SK-N-SH (cell line): ENCODE measurements around the gene MTTP. TPM values are rescaled to one million over a fixed set of nuclear protein-coding genes. Genes with fewer than 3 reads are reported as not detected.
"Not testable (repeated sequence)": the region's sequence is repeated elsewhere in the genome, so short reads cannot be mapped to it uniquely, and the experiment has no call there.

ENCODE experiments used
- CTCF ChIA-PET: fragments of 300-600, 350-600 bp; formaldehyde crosslinking; extraction: SDS; loops from one replicate; lab custom pipeline; 2021; lab: Yijun Ruan, JAX
- POLR2A ChIA-PET: fragments of 350-600 bp; sonication (Branson Sonifier 250); formaldehyde crosslinking; extraction: SDS; loops from one replicate; lab custom pipeline; 2020; ENCODE audit warnings: antibody characterized with exemption, inconsistent platforms; lab: Yijun Ruan, JAX
- DNase-seq: peaks from one replicate; pipeline ENCODE4 v3.0.0; 2012
- H2AFZ ChIP-seq: fragments of 200-600 bp; sonication (generic); 2 replicates; pipeline ENCODE4 v1.8.1; 2016; ENCODE audit warnings: antibody characterized with exemption, mild to moderate bottlenecking, low read depth
- H3F3A ChIP-seq: fragments of 200-600 bp; sonication (generic); replicated peaks from 2 replicates; pipeline ENCODE3; 2016; ENCODE audit warnings: antibody characterized with exemption, mild to moderate bottlenecking; ENCODE audit not compliant: insufficient read depth
- H3K27ac ChIP-seq, 2 experiments: fragments of 200-500 bp in 1 of 2; fragments of 200-600 bp in 1 of 2; sonication (Bioruptor generic) in 1 of 2; sonication (generic), shearing (Covaris generic) in 1 of 2; 2 replicates each; pipeline versions ENCODE4 v1.5.1 to v1.6.1; 2014 to 2016; ENCODE audit warnings: low read depth in 2 of 2, inconsistent platforms in 1 of 2, low read length in 1 of 2, mild to moderate bottlenecking in 1 of 2, mixed read lengths in 1 of 2
- H3K27me3 ChIP-seq: fragments of 200-600 bp; sonication (generic), shearing (Covaris generic); 2 replicates; pipeline ENCODE4 v1.6.1; 2016; ENCODE audit warnings: mixed run types; ENCODE audit not compliant: insufficient read depth
- H3K36me3 ChIP-seq, 2 experiments: fragments of 200-500 bp in 1 of 2; fragments of 200-600 bp in 1 of 2; sonication (Bioruptor generic) in 1 of 2; sonication (generic) in 1 of 2; replicated peaks in 1 of 2; 2 replicates each; pipeline versions ENCODE3 to v1.5.1; 2014 to 2016; ENCODE audit warnings: low read length in 1 of 2, mild to moderate bottlenecking in 1 of 2; ENCODE audit not compliant: insufficient read depth in 2 of 2, control insufficient read depth in 1 of 2
- H3K4me1 ChIP-seq, 2 experiments: fragments of 200-500 bp in 1 of 2; fragments of 200-600 bp in 1 of 2; sonication (Bioruptor generic) in 1 of 2; sonication (generic), shearing (Covaris generic) in 1 of 2; 2 replicates each; pipeline versions ENCODE4 v1.5.1 to v1.6.1; 2014 to 2016; ENCODE audit warnings: low read depth in 1 of 2, low read length in 1 of 2, mixed run types in 1 of 2; ENCODE audit not compliant: insufficient read depth in 2 of 2, control insufficient read depth in 1 of 2
- H3K4me2 ChIP-seq: fragments of 200-600 bp; sonication (generic), shearing (Covaris generic); 2 replicates; pipeline ENCODE4 v1.6.1; 2017; ENCODE audit warnings: mixed run types
- H3K4me3 ChIP-seq, 2 experiments: fragments of 200-500 bp in 1 of 2; fragments of 200-600 bp in 1 of 2; sonication (Bioruptor generic) in 1 of 2; sonication (generic), shearing (Covaris generic) in 1 of 2; 2 replicates each; pipeline versions ENCODE4 v1.5.1 to v1.8.1; 2014 to 2016; ENCODE audit warnings: low read depth in 2 of 2, inconsistent platforms in 1 of 2, low read length in 1 of 2, mild to moderate bottlenecking in 1 of 2, mixed read lengths in 1 of 2, moderate library complexity in 1 of 2
- H3K79me2 ChIP-seq: fragments of 200-600 bp; sonication (generic); 2 replicates; pipeline ENCODE4 v1.8.1; 2017; ENCODE audit warnings: mild to moderate bottlenecking; ENCODE audit not compliant: insufficient read depth
- H3K9ac ChIP-seq: fragments of 200-600 bp; sonication (generic); 2 replicates; pipeline ENCODE4 v1.6.1; 2017; ENCODE audit warnings: mixed run types
- H3K9me2 ChIP-seq: fragments of 200-600 bp; sonication (generic); 2 replicates; pipeline ENCODE4 v1.6.1; 2017; ENCODE audit warnings: mixed run types
- H3K9me3 ChIP-seq: fragments of 200-600 bp; sonication (generic); 2 replicates; pipeline ENCODE4 v1.6.1; 2017; ENCODE audit warnings: mixed run types, mild to moderate bottlenecking, moderate library complexity
- H4K20me1 ChIP-seq: fragments of 200-600 bp; sonication (generic); 2 replicates; pipeline ENCODE4 v1.6.1; 2017; ENCODE audit warnings: mild to moderate bottlenecking, mixed run types; ENCODE audit not compliant: insufficient read depth
- CHD2 ChIP-seq: fragments of 150-350 bp; IDR thresholded peaks from 2 replicates; pipeline ENCODE4 v1.6.1; 2018; ENCODE audit warnings: low read length; ENCODE audit not compliant: partially characterized antibody
- ELF1 ChIP-seq: IDR thresholded peaks from 2 replicates; pipeline ENCODE4 v1.4.0; 2012
- FOXM1 ChIP-seq: IDR thresholded peaks from 2 replicates; pipeline ENCODE4 v1.4.0; 2012; ENCODE audit warnings: low read depth, mild to moderate bottlenecking
- GABPA ChIP-seq: IDR thresholded peaks from 2 replicates; pipeline ENCODE4 v1.4.0; 2012; ENCODE audit warnings: low read depth, mild to moderate bottlenecking
- GATA2 ChIP-seq: sonication (generic); formaldehyde crosslinking; IDR thresholded peaks from 2 replicates; pipeline ENCODE4 v1.5.0; 2020; ENCODE audit warnings: mild to moderate bottlenecking, missing genetic modification reagents
- MXI1 ChIP-seq: IDR thresholded peaks from 2 replicates; pipeline ENCODE4 v1.6.1; 2012; ENCODE audit warnings: mild to moderate bottlenecking, low read depth, low read length, improper control_type of control experiment
- NFIC ChIP-seq: IDR thresholded peaks from 2 replicates; pipeline ENCODE4 v1.4.0; 2012; ENCODE audit warnings: borderline replicate concordance
- POLR2AphosphoS5 ChIP-seq: IDR thresholded peaks from 2 replicates; pipeline ENCODE4 v1.6.1; 2012; ENCODE audit warnings: low read depth, low read length
- RCOR1 ChIP-seq: fragments of 150-350 bp; IDR thresholded peaks from 2 replicates; pipeline ENCODE4 v1.6.1; 2017; ENCODE audit warnings: antibody characterized with exemption, low read length
- SMC3 ChIP-seq: IDR thresholded peaks from 2 replicates; pipeline ENCODE4 v1.6.1; 2012; ENCODE audit warnings: low read depth, low read length, improper control_type of control experiment
- YY1 ChIP-seq: IDR thresholded peaks from 2 replicates; pipeline ENCODE4 v1.4.0; 2012; ENCODE audit warnings: low read depth, mild to moderate bottlenecking
- whole genome bisulfite sequencing: methylation state at CpG from one replicate; pipeline ENCODE4 v1.1.6; 2017; ENCODE audit warnings: low lambda C conversion rate; 5-methylcytosine and 5-hydroxymethylcytosine counted together
- polyA plus RNA-seq, 3 experiments: library from polyadenylated mRNA; depleted of rRNA; stranded (reverse); fragments of >200 nt; gene quantifications; 2 replicates each; pipeline ENCODE4 v1.2.3, GENCODE V29; 2012
- TF ChIP-seq, protein P1 (sequence below): IDR thresholded peaks from 2 replicates; pipeline ENCODE4 v1.6.1; 2012; ENCODE audit warnings: mild to moderate bottlenecking, low read depth, low read length, moderate library complexity
- TF ChIP-seq, protein P2 (sequence below): fragments of 150-350 bp; IDR thresholded peaks from 2 replicates; pipeline ENCODE4 v1.6.1; 2017; ENCODE audit warnings: antibody characterized with exemption, low read length, low read depth, borderline replicate concordance
- TF ChIP-seq, protein P3 (sequence below): IDR thresholded peaks from 2 replicates; pipeline ENCODE4 v1.4.0; 2012; ENCODE audit warnings: low read depth, borderline replicate concordance
- TF ChIP-seq, protein P4 (sequence below): fragments of 200-600 bp; sonication (generic); IDR thresholded peaks from 2 replicates; pipeline ENCODE4 v1.6.1; 2017; ENCODE audit warnings: antibody characterized with exemption, mild to moderate bottlenecking, moderate library complexity

Gene MTTP
- polyA plus RNA-seq, 1 of the 3 experiments (the other 2 are of a cell fraction) = not detected

DNA sequence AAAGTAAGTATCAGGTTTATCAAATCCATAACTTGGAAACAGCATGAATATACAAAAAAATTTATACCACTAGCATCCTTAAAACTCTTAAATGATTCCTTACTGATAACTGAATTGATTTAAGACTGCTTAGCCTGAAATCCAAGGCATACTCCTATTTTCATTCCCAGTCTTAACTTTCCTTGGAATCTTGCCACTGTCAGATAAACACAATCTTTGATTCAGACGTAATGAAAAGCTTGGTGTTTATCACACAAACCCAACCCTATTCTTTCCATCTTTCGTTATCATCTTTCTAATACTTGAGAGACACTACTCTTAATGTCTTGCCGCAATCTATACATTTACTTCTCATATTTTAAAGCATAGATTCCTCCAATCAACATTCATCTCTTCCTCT, 44.7 kb upstream of the MTTP start:
- Histone ChIP-seq H3K9me3 (no peaks in the 10 kb centered on the region), H3K27ac (no peak overlapping the region), H3K4me1 (no peaks in the 10 kb centered on the region), H3K36me3 (no peaks in the 10 kb centered on the region), H3K4me2 (no peak overlapping the region), H3K9me2 (no peaks in the 10 kb centered on the region), H2AFZ (no peak overlapping the region), H4K20me1 (no peaks in the 10 kb centered on the region), H3K4me3 (no peak overlapping the region), H3F3A (peaks cover 4% of the 10 kb centered on the region), H3K27me3 (peaks cover 7% of the 10 kb centered on the region; the same call in 1 of the 2 replicates), H3K9ac (no peak overlapping the region), H3K79me2 (no peaks in the 10 kb centered on the region)
- ChIA-PET POLR2A (no interaction called here), CTCF (interaction anchor here (0.8 to 1.5 kb wide), 2 partner anchors 19 to 276 kb away, joined by 3 to 4 read pairs; partner anchors contain the start of gene C4orf17)
- WGBS = 43% methylated on average over 3 of the region's 3 CpGs
- TF ChIP-seq CHD2 (no peak), MXI1 (no peak), GATA2 (CRISPR knock-in tag) (no peak), POLR2AphosphoS5 (no peak)
- TF ChIP-seq, protein P1, sequence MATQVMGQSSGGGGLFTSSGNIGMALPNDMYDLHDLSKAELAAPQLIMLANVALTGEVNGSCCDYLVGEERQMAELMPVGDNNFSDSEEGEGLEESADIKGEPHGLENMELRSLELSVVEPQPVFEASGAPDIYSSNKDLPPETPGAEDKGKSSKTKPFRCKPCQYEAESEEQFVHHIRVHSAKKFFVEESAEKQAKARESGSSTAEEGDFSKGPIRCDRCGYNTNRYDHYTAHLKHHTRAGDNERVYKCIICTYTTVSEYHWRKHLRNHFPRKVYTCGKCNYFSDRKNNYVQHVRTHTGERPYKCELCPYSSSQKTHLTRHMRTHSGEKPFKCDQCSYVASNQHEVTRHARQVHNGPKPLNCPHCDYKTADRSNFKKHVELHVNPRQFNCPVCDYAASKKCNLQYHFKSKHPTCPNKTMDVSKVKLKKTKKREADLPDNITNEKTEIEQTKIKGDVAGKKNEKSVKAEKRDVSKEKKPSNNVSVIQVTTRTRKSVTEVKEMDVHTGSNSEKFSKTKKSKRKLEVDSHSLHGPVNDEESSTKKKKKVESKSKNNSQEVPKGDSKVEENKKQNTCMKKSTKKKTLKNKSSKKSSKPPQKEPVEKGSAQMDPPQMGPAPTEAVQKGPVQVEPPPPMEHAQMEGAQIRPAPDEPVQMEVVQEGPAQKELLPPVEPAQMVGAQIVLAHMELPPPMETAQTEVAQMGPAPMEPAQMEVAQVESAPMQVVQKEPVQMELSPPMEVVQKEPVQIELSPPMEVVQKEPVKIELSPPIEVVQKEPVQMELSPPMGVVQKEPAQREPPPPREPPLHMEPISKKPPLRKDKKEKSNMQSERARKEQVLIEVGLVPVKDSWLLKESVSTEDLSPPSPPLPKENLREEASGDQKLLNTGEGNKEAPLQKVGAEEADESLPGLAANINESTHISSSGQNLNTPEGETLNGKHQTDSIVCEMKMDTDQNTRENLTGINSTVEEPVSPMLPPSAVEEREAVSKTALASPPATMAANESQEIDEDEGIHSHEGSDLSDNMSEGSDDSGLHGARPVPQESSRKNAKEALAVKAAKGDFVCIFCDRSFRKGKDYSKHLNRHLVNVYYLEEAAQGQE = no peak
- TF ChIP-seq, protein P2, sequence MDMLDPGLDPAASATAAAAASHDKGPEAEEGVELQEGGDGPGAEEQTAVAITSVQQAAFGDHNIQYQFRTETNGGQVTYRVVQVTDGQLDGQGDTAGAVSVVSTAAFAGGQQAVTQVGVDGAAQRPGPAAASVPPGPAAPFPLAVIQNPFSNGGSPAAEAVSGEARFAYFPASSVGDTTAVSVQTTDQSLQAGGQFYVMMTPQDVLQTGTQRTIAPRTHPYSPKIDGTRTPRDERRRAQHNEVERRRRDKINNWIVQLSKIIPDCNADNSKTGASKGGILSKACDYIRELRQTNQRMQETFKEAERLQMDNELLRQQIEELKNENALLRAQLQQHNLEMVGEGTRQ = no peak
- no peak for DNase-seq

DNA sequence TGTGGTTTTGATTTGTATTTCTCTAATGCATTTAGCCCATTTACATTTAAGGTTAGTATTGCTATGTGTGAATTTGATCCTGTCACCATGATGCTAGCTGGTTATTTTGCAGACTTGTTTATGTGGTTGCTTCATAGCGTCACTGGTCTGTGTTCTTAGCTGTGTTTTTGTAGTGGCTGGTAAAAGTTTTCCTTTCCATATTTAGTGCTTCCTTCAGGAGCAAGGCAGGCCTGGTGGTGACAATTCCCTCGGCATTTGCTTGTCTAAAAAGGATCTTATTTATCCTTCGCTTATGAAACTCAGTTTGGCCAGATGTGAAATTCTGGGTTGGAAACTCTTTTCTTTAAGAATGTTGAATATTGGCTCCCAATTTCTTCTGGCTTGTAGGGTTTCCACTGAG, 39.9 kb upstream of the MTTP start:
- H3F3A ChIP-seq, H3K27me3 ChIP-seq, H2AFZ ChIP-seq, H3K4me3 ChIP-seq, CTCF ChIA-PET, H3K9me2 ChIP-seq, H3K27ac ChIP-seq, H3K4me2 ChIP-seq, H4K20me1 ChIP-seq, H3K4me1 ChIP-seq, H3K9me3 ChIP-seq, H3K9ac ChIP-seq, H3K79me2 ChIP-seq, DNase-seq, POLR2A ChIA-PET, H3K36me3 ChIP-seq: not testable (repeated sequence)
- 55% methylated on average over 3 of the region's 3 CpGs for WGBS

DNA sequence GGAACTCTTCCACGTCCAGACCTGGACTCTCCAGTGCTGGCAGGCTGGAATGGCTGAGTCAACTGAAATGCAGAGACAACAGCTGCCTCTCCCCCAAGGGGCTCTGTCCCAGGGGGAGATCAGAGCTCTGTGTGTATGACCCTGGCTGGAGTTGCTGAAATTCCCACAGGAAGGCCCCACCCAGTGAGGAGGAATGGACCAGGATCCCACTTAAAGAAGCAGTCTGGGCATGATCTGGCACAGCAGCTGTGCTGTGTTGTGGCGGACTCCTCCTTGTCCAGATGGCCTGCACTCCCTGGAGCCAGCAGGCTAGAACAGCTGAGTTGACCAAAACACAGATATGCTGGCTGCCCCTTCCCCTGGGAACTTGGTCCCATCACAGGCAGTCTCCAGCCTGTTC, 38.4 kb upstream of the MTTP start:
- H3K4me3 ChIP-seq = no peak overlapping the region
- H2AFZ ChIP-seq = no peak overlapping the region
- H3F3A ChIP-seq = no peaks in the 10 kb centered on the region
- no peaks in the 10 kb centered on the region for H3K9me3 ChIP-seq
- no peaks in the 10 kb centered on the region for H3K9me2 ChIP-seq
- 0% methylated on average over 1 of the region's 2 CpGs for WGBS
- no peak overlapping the region for H3K4me2 ChIP-seq
- peak; percentile 24 for DNase-seq
- peaks cover 0 to 9% of the 10 kb centered on the region in 2 experiments; a peak in 1 of 4 replicates for H3K4me1 ChIP-seq
- no peak overlapping the region for H3K9ac ChIP-seq
- ChIA-PET POLR2A (no interaction called here), CTCF (interaction anchor here (1.5 kb wide), 1 partner anchor 11 kb away, joined by 3 read pairs; no protein-coding TSS in a partner anchor)
- H3K27me3 ChIP-seq = no peaks in the 10 kb centered on the region
- no peak overlapping the region; a peak in 1 of 4 replicates for H3K27ac ChIP-seq
- H3K79me2 ChIP-seq = no peaks in the 10 kb centered on the region
- H3K36me3 ChIP-seq = no peaks in the 10 kb centered on the region
- no peaks in the 10 kb centered on the region for H4K20me1 ChIP-seq
- TF ChIP-seq YY1 = no peak
- TF ChIP-seq NFIC = no peak
- no peak for TF ChIP-seq ELF1
- no peak for TF ChIP-seq GABPA
- TF ChIP-seq SMC3 = no peak
- TF ChIP-seq, protein P3, sequence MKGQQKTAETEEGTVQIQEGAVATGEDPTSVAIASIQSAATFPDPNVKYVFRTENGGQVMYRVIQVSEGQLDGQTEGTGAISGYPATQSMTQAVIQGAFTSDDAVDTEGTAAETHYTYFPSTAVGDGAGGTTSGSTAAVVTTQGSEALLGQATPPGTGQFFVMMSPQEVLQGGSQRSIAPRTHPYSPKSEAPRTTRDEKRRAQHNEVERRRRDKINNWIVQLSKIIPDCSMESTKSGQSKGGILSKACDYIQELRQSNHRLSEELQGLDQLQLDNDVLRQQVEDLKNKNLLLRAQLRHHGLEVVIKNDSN = no peak
- no peak for TF ChIP-seq FOXM1
- TF ChIP-seq, protein P4, sequence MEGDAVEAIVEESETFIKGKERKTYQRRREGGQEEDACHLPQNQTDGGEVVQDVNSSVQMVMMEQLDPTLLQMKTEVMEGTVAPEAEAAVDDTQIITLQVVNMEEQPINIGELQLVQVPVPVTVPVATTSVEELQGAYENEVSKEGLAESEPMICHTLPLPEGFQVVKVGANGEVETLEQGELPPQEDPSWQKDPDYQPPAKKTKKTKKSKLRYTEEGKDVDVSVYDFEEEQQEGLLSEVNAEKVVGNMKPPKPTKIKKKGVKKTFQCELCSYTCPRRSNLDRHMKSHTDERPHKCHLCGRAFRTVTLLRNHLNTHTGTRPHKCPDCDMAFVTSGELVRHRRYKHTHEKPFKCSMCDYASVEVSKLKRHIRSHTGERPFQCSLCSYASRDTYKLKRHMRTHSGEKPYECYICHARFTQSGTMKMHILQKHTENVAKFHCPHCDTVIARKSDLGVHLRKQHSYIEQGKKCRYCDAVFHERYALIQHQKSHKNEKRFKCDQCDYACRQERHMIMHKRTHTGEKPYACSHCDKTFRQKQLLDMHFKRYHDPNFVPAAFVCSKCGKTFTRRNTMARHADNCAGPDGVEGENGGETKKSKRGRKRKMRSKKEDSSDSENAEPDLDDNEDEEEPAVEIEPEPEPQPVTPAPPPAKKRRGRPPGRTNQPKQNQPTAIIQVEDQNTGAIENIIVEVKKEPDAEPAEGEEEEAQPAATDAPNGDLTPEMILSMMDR = no peak
- TF ChIP-seq RCOR1 = no peak
